ENCODE results near the gene EIF4G3.

EIF4G3 gene

DNA sequence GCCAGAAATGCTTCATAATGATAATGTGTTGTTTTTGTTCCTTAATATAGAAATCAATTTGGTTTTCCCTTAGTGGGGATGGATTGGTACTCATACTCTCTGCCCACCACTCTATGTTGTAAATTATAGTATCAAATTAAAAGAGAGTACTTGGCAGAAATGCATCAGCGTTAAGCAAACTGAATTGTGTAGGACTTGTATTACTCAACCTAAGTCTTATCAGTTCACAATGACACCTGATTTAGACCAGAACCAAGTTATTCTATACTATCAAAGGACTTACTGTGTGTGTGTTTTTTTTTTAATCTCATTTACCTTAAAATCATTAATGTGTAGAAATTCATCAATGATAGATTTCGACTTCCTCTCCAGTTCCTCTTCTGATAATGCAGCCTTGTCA, 327.6 kb downstream of the EIF4G3 start:
- Histone ChIP-seq H3K9ac (ENCODE audit: low read depth, low read length) (no peak overlapping the region), H3K9me3 (ENCODE audit: insufficient read depth, low read depth, low read length) (no peaks in the 10 kb centered on the region), H3K4me3 (ENCODE audit: low read length) (no peak overlapping the region), H3K27ac (ENCODE audit: low read length) (no peak overlapping the region), H3K27me3 (ENCODE audit: insufficient read depth, low read length) (no peaks in the 10 kb centered on the region), H3K4me1 (ENCODE audit: insufficient read depth, low read length) (no peaks in the 10 kb centered on the region), H3K36me3 (ENCODE audit: insufficient read depth, low read depth, low read length) (peaks cover 88% of the 10 kb centered on the region)

DNA sequence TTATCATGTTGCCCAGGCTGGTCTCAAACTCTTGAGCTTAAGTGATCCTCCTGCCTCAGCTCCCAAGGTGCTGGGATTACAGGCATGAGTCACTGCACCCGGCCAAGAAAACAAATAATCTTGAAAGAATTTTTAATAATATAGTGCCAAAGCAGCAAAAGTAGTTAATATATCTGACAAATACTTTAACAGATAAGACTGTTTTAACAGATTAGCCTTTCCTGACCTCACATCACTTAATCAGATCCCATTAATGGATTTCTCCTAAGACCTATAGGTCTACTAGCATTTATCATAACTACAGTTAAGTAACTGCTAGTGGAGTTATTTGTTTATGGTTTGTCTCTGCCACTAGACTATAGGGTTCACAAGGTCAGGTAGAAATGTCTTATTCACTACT, 328.5 kb downstream of the EIF4G3 start:
- H3K27ac ChIP-seq (ENCODE audit: low read length): no peak overlapping the region
- no peaks in the 10 kb centered on the region for H3K4me1 ChIP-seq (ENCODE audit: insufficient read depth, low read length)
- H3K9ac ChIP-seq (ENCODE audit: low read depth, low read length): no peak overlapping the region
- H3K9me3 ChIP-seq (ENCODE audit: insufficient read depth, low read depth, low read length): no peaks in the 10 kb centered on the region
- no peaks in the 10 kb centered on the region for H3K27me3 ChIP-seq (ENCODE audit: insufficient read depth, low read length)
- H3K4me3 ChIP-seq (ENCODE audit: low read length): no peak overlapping the region
- H3K36me3 ChIP-seq (ENCODE audit: insufficient read depth, low read depth, low read length): peaks cover 83% of the 10 kb centered on the region

DNA sequence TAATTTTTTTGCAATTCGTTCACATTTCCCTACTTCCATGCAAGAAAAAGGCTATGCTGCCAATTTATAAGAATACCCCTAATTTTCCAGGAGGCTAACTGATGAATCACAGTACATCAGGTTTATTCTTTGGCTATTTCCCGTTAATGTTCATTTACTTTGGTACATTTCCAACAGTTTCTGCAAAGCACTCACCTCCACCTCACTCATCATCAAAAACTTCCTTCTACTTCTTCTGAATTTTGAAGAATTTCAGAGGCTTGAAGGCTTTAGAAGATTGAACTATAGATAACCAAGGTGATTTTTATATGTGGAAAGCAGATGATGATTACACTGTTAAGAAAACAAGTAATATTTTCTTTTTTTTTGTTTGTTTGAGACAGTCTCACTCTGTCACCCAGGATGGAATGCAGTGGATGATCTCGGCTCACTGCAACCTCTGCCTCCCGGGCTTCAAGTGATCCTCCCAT, 329.1 kb downstream of the EIF4G3 start:
- no peaks in the 10 kb centered on the region for H3K27me3 ChIP-seq (ENCODE audit: insufficient read depth, low read length)
- H3K27ac ChIP-seq (ENCODE audit: low read length): no peak overlapping the region
- no peak overlapping the region for H3K4me3 ChIP-seq (ENCODE audit: low read length)
- no peaks in the 10 kb centered on the region for H3K4me1 ChIP-seq (ENCODE audit: insufficient read depth, low read length)
- H3K9me3 ChIP-seq (ENCODE audit: insufficient read depth, low read depth, low read length): no peaks in the 10 kb centered on the region
- no peak overlapping the region for H3K9ac ChIP-seq (ENCODE audit: low read depth, low read length)
- H3K36me3 ChIP-seq (ENCODE audit: insufficient read depth, low read depth, low read length): peaks cover 78% of the 10 kb centered on the region

DNA sequence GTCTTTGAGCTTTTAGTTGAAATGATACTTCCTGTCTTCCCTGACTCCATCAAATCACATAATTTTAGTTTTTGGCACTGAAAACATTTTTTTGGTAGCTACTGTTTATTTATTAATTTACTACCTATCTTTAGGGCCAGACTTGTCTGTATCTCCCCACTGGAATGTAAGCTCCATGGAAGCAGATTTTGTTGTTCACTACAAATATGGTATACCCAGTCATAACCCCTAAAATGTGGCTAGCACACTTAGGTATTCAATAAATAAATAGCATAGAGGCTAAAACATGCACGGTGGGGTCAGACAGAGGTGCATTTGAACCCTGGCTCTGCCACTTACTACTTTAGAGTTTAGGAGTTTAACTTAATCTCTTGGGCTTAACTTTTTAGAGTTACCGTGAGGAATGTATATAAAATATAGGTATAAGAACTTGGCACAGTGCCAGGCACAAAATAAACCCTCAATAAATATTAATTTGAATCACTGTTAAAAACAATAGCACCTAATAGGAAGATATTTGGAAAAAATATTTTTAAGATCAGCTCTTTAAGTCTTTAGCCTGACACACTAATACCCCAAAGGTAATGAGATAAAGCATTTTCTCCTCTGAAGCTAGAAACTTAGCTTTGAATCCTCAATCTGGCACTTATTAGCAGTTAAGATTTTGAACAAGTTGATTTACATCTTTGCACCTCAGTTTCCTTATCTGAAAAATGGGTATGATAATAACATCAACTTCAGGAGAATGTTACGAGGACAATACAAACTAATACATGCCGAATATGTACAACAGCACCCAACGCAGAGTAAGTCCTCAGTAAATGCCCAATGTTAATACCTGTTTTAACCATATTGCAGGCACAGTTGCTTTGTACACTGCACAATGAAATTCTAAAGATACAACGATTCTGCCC, 330.0 kb downstream of the EIF4G3 start:
- H3K36me3 ChIP-seq (ENCODE audit: insufficient read depth, low read depth, low read length): peaks cover 71% of the 10 kb centered on the region
- H3K27ac ChIP-seq (ENCODE audit: low read length): no peak overlapping the region
- H3K4me3 ChIP-seq (ENCODE audit: low read length): no peak overlapping the region
- no peaks in the 10 kb centered on the region for H3K4me1 ChIP-seq (ENCODE audit: insufficient read depth, low read length)
- no peaks in the 10 kb centered on the region for H3K27me3 ChIP-seq (ENCODE audit: insufficient read depth, low read length)
- H3K9me3 ChIP-seq (ENCODE audit: insufficient read depth, low read depth, low read length): no peaks in the 10 kb centered on the region
- H3K9ac ChIP-seq (ENCODE audit: low read depth, low read length): no peak overlapping the region

DNA sequence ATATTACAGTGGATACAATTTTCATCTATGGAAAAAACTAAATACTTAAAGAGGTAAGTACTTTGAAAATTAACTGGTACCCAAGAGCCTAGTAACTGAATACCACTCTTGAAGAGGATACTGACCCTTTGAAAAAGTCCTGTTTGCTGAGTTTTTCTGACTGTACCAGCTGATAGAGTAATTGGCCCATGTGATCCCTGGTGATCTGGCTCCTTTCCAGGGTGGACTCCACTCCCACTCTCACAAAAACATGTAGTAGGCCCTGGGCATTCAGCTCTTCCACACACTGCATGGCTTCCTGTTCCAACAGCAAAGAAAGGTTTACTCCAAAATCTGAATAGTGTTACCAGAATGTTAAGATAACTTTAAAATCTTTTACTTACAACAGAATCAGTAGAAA, 336.0 kb downstream of the EIF4G3 start:
- H3K9ac ChIP-seq (ENCODE audit: low read depth, low read length): no peak overlapping the region
- no peaks in the 10 kb centered on the region for H3K9me3 ChIP-seq (ENCODE audit: insufficient read depth, low read depth, low read length)
- H3K27ac ChIP-seq (ENCODE audit: low read length): no peak overlapping the region
- no peaks in the 10 kb centered on the region for H3K4me1 ChIP-seq (ENCODE audit: insufficient read depth, low read length)
- no peaks in the 10 kb centered on the region for H3K27me3 ChIP-seq (ENCODE audit: insufficient read depth, low read length)
- peaks cover 41% of the 10 kb centered on the region for H3K36me3 ChIP-seq (ENCODE audit: insufficient read depth, low read depth, low read length)
- H3K4me3 ChIP-seq (ENCODE audit: low read length): no peak overlapping the region

DNA sequence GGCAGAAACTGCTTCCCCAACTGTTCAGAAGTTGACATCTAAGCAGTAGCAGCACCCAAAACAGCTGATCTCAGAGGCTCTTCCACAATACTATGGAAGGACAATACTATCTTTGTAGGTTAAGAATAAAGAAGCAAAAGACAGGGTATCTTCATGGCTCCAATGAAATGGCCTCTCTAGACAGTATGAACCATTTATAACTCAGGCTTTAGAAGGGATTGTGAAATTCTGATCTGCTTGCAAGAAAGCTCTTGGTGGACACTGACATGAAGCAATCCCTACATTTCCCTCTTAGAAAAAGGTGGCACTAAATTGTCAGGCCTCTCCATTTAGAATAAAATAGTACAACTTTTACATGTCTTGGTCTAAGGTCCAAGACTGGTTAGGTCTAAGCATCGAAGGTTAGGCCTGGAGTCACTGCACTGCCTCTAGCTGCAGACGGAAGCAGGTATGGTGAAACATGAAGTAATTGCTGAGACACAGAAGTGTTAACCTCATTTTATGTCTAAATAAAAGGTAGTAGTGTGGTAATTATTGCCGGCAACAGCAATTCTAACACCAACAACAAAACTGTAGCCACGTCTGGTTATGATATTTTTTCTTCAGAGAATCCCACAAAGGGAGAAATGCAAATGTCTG, 339.0 kb downstream of the EIF4G3 start:
- H3K4me3 ChIP-seq (ENCODE audit: low read length): no peak overlapping the region
- no peaks in the 10 kb centered on the region for H3K4me1 ChIP-seq (ENCODE audit: insufficient read depth, low read length)
- no peaks in the 10 kb centered on the region for H3K9me3 ChIP-seq (ENCODE audit: insufficient read depth, low read depth, low read length)
- H3K9ac ChIP-seq (ENCODE audit: low read depth, low read length): no peak overlapping the region
- no peak overlapping the region for H3K27ac ChIP-seq (ENCODE audit: low read length)
- H3K27me3 ChIP-seq (ENCODE audit: insufficient read depth, low read length): no peaks in the 10 kb centered on the region
- peaks cover 40% of the 10 kb centered on the region for H3K36me3 ChIP-seq (ENCODE audit: insufficient read depth, low read depth, low read length)

DNA sequence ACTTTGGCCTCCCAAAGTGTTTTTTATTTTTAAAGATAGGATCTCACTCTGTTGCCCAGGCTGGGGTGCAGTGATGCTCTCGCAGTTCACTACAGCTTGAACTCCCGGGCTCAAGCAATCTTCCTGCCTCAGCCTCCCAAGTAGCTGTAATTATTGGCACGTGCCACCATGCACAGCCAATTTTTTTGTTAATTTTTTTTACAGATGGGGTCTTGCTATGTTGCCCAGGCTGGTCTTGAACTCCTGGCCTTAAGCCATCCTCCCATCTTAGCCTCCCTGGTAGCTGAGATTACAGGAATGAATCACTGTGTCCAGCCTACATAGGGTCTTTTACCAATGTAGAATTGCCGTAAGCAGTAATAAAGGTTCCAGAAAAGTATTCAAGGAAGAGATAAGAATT, 340.5 kb downstream of the EIF4G3 start:
- Histone ChIP-seq H3K4me3 (ENCODE audit: low read length) (no peak overlapping the region), H3K27me3 (ENCODE audit: insufficient read depth, low read length) (no peaks in the 10 kb centered on the region), H3K9ac (ENCODE audit: low read depth, low read length) (no peak overlapping the region), H3K4me1 (ENCODE audit: insufficient read depth, low read length) (no peaks in the 10 kb centered on the region), H3K27ac (ENCODE audit: low read length) (no peak overlapping the region), H3K36me3 (ENCODE audit: insufficient read depth, low read depth, low read length) (peaks cover 34% of the 10 kb centered on the region), H3K9me3 (ENCODE audit: insufficient read depth, low read depth, low read length) (no peaks in the 10 kb centered on the region)

DNA sequence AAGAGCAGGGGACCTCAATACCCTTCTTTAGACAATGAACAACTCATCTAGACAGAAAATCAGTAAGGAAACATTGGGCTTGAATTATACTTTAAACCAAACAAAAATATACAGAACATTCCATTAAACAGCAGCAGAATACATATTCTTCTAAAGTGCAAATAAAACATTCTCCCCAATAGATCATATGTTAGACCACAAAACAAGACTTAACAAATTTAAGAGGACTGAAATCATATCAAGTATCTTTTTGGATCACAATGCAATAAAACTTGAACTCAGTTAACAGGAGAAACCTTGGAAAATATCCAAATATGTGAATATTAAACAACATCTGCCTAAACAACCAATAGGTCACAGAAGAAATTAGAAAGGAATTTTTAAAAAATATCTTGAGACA, 341.9 kb downstream of the EIF4G3 start:
- Histone ChIP-seq H3K9ac (ENCODE audit: low read depth, low read length) (no peak overlapping the region), H3K9me3 (ENCODE audit: insufficient read depth, low read depth, low read length) (no peaks in the 10 kb centered on the region), H3K36me3 (ENCODE audit: insufficient read depth, low read depth, low read length) (peaks cover 22% of the 10 kb centered on the region), H3K27ac (ENCODE audit: low read length) (no peak overlapping the region), H3K4me1 (ENCODE audit: insufficient read depth, low read length) (no peaks in the 10 kb centered on the region), H3K27me3 (ENCODE audit: insufficient read depth, low read length) (no peaks in the 10 kb centered on the region), H3K4me3 (ENCODE audit: low read length) (no peak overlapping the region)

DNA sequence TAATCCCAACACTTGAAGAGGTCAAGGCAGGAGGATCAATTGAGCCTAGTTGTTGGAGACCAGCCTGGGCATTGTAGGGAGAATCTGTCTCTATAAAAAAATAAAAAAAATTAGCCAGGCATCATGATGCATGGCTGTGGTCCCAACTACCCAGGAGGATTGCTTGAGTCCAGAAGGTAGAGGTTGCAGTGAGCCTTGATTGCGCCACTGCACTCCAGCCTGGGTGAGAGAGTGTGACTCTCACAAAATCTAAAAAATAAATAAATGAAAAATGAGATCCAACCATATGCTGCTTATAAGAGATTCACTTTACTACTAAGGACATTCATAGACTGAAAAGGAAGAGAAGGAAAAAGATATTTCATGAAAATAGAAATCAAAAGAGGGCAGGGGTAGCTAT, 342.5 kb downstream of the EIF4G3 start:
- no peaks in the 10 kb centered on the region for H3K9me3 ChIP-seq (ENCODE audit: insufficient read depth, low read depth, low read length)
- peaks cover 20% of the 10 kb centered on the region for H3K36me3 ChIP-seq (ENCODE audit: insufficient read depth, low read depth, low read length)
- no peaks in the 10 kb centered on the region for H3K4me1 ChIP-seq (ENCODE audit: insufficient read depth, low read length)
- H3K9ac ChIP-seq (ENCODE audit: low read depth, low read length): no peak overlapping the region
- no peaks in the 10 kb centered on the region for H3K27me3 ChIP-seq (ENCODE audit: insufficient read depth, low read length)
- no peak overlapping the region for H3K4me3 ChIP-seq (ENCODE audit: low read length)
- H3K27ac ChIP-seq (ENCODE audit: low read length): no peak overlapping the region

DNA sequence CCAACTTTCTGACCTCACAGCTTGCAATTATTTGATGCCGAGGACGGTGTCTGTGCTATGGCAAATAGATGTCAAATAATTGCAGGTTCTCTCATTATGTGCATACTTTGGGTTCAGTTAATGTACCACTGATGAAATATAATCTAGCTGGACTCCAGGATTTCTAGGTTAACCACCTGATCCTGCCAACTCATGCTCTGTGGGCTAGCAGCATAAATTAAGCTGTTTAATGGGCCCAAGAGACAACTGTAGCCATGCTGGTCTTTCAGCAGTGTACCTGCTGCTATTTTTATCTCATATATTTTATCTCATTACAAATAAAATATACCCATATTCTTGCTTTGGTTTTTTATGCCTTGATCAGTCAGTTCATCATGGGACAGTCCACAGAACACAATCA, 346.3 kb downstream of the EIF4G3 start:
- Histone ChIP-seq H3K27me3 (ENCODE audit: insufficient read depth, low read length) (no peaks in the 10 kb centered on the region), H3K27ac (ENCODE audit: low read length) (no peak overlapping the region), H3K9me3 (ENCODE audit: insufficient read depth, low read depth, low read length) (no peaks in the 10 kb centered on the region), H3K9ac (ENCODE audit: low read depth, low read length) (no peak overlapping the region), H3K36me3 (ENCODE audit: insufficient read depth, low read depth, low read length) (peaks cover 42% of the 10 kb centered on the region), H3K4me3 (ENCODE audit: low read length) (no peak overlapping the region), H3K4me1 (ENCODE audit: insufficient read depth, low read length) (no peaks in the 10 kb centered on the region)

DNA sequence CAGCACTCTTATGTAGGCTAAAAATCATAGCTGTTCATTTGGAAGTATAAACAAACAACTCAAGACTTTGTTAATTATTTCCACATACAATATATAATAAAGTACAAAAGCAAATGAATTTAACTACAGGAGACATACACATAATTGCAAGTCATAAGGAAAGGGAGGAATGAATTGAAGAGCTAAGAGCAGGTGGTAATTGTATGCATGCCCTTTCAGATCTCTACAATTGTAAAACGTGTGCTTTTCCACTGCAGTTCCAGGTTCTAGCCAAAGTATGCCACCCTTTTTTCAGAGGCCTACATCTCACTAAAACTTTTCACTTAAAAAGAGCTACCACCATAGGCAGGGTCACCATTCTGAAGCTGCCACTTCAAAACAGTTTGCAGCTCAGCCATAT, 346.8 kb downstream of the EIF4G3 start:
- H3K36me3 ChIP-seq (ENCODE audit: insufficient read depth, low read depth, low read length): peaks cover 47% of the 10 kb centered on the region

DNA sequence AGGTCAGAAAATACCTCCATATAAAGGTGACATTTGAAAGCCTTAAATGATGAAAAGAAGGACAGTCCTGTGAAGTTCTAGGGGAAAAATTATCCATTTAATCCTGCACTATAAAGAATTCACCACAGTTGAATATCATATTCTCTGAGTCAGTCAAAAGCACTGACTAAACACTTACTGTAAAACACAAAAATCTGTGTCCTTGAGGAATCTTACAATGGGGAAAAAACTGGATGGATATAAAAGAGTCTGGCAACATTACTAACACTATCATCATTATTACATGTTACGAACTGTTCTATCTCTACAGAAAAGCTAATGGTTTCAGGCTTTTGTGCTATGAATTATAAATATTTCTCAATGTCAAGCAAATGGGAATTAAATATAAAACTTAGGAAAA, 347.2 kb downstream of the EIF4G3 start:
- Histone ChIP-seq H3K4me3 (ENCODE audit: low read length) (no peak overlapping the region), H3K27ac (ENCODE audit: low read length) (no peak overlapping the region), H3K27me3 (ENCODE audit: insufficient read depth, low read length) (no peaks in the 10 kb centered on the region), H3K4me1 (ENCODE audit: insufficient read depth, low read length) (no peaks in the 10 kb centered on the region), H3K36me3 (ENCODE audit: insufficient read depth, low read depth, low read length) (peaks cover 50% of the 10 kb centered on the region), H3K9ac (ENCODE audit: low read depth, low read length) (no peak overlapping the region), H3K9me3 (ENCODE audit: insufficient read depth, low read depth, low read length) (no peaks in the 10 kb centered on the region)

More for the DNA sequence above, 346.8 kb downstream of the EIF4G3 start:
- H3K4me1 ChIP-seq (ENCODE audit: insufficient read depth, low read length): no peaks in the 10 kb centered on the region
- H3K4me3 ChIP-seq (ENCODE audit: low read length): no peak overlapping the region
- H3K9ac ChIP-seq (ENCODE audit: low read depth, low read length): no peak overlapping the region
- H3K27me3 ChIP-seq (ENCODE audit: insufficient read depth, low read length): no peaks in the 10 kb centered on the region
- H3K9me3 ChIP-seq (ENCODE audit: insufficient read depth, low read depth, low read length): no peaks in the 10 kb centered on the region
- H3K27ac ChIP-seq (ENCODE audit: low read length): no peak overlapping the region

Data from iPS-20b (cell line).